Measurements from ENCODE around the gene MCM3AP.

MCM3AP gene

DNA sequence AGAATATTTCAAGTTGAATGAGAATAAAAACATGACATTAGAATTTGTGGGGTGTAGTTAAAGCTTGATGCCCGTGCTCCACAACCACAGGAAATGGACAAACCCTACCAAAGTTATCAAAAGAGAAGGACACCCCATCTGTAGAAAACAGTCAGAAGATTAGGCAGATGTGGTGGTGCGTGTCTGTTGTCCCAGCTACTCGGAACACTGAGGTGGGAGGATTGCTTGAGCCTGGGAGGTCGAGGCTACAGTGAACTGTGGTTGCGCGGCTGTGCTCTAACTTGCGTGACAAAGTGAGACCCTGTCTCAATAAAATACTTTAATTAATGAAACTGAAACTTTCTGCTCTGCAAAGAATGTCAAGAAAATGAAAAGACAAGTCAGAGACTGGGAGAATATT is 99.7 kb downstream of the MCM3AP start:
- no peak for DNase-seq (ENCODE audit: low read depth)

All from fibroblast of the conjunctiva (primary cell).